GM06990 (cell line): ENCODE measurements around the gene AP5B1.

ENCODE experiments used
- DNase-seq: peaks from one replicate; pipeline ENCODE4 v3.0.0-alpha.2; 2011; ENCODE audit not compliant: insufficient read length; ENCODE audit errors: extremely low read depth
- H3K27me3 ChIP-seq: replicated peaks from 2 replicates; pipeline ENCODE4 v1.6.0; 2011; ENCODE audit warnings: low read length; ENCODE audit not compliant: control insufficient read depth, insufficient read depth
- H3K36me3 ChIP-seq: 2 replicates; pipeline ENCODE4 v1.5.1; 2011; ENCODE audit warnings: low read length; ENCODE audit not compliant: control insufficient read depth, insufficient read depth
- H3K4me3 ChIP-seq: replicated peaks from 2 replicates; pipeline ENCODE4 v1.5.1; 2011; ENCODE audit warnings: low read depth, mild to moderate bottlenecking, control low read depth, low read length
- CTCF ChIP-seq: IDR thresholded peaks from 2 replicates; pipeline ENCODE4 v1.5.1; 2011; ENCODE audit warnings: low read length, control low read depth, mild to moderate bottlenecking, inconsistent platforms; ENCODE audit not compliant: insufficient read depth, poor library complexity, severe bottlenecking

The AP5B1 gene

GRCh38 chr11:65796726-65797601 is 16.2 kb upstream of the AP5B1 start:
- no peak for DNase-seq

GRCh38 chr11:65794570-65795510 is 14.1 kb upstream of the AP5B1 start:
- Histone ChIP-seq H3K27me3 (no peaks in the 10 kb centered on the region; the same call in 1 of the 2 replicates), H3K4me3 (no peak overlapping the region), H3K36me3 (no peaks in the 10 kb centered on the region)
- DNase-seq, result no peak
- TF ChIP-seq CTCF, result no peak

More at GRCh38 chr11:65796726-65797601, 16.2 kb upstream of the AP5B1 start:
- Histone ChIP-seq H3K27me3 (no peaks in the 10 kb centered on the region; the same call in 1 of the 2 replicates), H3K4me3 (no peak overlapping the region), H3K36me3 (no peaks in the 10 kb centered on the region)
- no peak for TF ChIP-seq CTCF

GRCh38 chr11:65793625-65794400 is 13.0 kb upstream of the AP5B1 start:
- Histone ChIP-seq H3K36me3 (no peaks in the 10 kb centered on the region), H3K4me3 (no peak overlapping the region), H3K27me3 (peaks cover 3% of the 10 kb centered on the region)
- DNase-seq, result no peak
- TF ChIP-seq CTCF, result no peak

- TF ChIP-seq CTCF, result no peak
- Histone ChIP-seq H3K27me3 (peaks cover 3% of the 10 kb centered on the region), H3K4me3 (no peak overlapping the region), H3K36me3 (no peaks in the 10 kb centered on the region)
- no peak for DNase-seq
Observed at GRCh38 chr11:65793144-65793581, 12.4 kb upstream of the AP5B1 start.

GRCh38 chr11:65792456-65792855 is 11.7 kb upstream of the AP5B1 start:
- H3K36me3 ChIP-seq, result no peaks in the 10 kb centered on the region

More at GRCh38 chr11:65792456-65792855, 11.7 kb upstream of the AP5B1 start:
- DNase-seq, result no peak
- Histone ChIP-seq H3K4me3 (no peak overlapping the region), H3K27me3 (peaks cover 3% of the 10 kb centered on the region)
- no peak for TF ChIP-seq CTCF
